ENCODE data around the gene MYO1D. TPM values are rescaled to one million over a fixed set of nuclear protein-coding genes. Genes with fewer than 3 reads are reported as not detected.

The MYO1D gene
- total RNA-seq, 1 experiment from 2014 or later = 1.3 TPM

DNA sequence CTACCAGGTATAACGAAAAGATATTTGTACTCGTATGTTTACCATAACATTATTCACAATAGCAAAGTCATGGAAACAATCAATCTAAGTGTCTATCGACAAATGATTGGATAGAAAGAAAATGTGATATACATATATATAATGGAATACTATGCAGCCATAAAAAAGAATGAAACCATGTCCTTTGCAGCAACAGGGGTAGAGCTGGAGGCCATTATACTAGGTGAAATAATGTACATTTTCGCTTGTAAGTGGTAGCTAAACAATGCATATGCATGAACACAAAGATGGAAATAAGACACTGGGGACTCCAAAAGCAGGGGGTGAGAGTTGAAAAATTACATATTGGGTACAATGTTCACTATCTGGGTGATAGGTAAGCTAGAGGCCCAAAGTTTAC lies 124.0 kb downstream of the MYO1D start:
- DNase-seq (ENCODE audit: low read depth, low spot score) (no peak), ATAC-seq (no peak)
- ChIA-PET POLR2A (no interaction called here), CTCF (interaction anchor here (0.6 kb wide), 1 partner anchor 129 kb away, joined by 5 read pairs; no protein-coding TSS in a partner anchor)
- TF ChIP-seq SIN3A (IDR thresholded peaks at IDR 0.05; ENCODE audit: borderline replicate concordance, insufficient read depth, low read depth, low read length) = no peak
- no peak for TF ChIP-seq POLR2AphosphoS5 (IDR thresholded peaks at IDR 0.05; ENCODE audit: low read depth, low read length)
- TF ChIP-seq TCF7L2 (IDR thresholded peaks at IDR 0.05; ENCODE audit: low read depth, low read length) = no peak
- TF ChIP-seq, protein P1, sequence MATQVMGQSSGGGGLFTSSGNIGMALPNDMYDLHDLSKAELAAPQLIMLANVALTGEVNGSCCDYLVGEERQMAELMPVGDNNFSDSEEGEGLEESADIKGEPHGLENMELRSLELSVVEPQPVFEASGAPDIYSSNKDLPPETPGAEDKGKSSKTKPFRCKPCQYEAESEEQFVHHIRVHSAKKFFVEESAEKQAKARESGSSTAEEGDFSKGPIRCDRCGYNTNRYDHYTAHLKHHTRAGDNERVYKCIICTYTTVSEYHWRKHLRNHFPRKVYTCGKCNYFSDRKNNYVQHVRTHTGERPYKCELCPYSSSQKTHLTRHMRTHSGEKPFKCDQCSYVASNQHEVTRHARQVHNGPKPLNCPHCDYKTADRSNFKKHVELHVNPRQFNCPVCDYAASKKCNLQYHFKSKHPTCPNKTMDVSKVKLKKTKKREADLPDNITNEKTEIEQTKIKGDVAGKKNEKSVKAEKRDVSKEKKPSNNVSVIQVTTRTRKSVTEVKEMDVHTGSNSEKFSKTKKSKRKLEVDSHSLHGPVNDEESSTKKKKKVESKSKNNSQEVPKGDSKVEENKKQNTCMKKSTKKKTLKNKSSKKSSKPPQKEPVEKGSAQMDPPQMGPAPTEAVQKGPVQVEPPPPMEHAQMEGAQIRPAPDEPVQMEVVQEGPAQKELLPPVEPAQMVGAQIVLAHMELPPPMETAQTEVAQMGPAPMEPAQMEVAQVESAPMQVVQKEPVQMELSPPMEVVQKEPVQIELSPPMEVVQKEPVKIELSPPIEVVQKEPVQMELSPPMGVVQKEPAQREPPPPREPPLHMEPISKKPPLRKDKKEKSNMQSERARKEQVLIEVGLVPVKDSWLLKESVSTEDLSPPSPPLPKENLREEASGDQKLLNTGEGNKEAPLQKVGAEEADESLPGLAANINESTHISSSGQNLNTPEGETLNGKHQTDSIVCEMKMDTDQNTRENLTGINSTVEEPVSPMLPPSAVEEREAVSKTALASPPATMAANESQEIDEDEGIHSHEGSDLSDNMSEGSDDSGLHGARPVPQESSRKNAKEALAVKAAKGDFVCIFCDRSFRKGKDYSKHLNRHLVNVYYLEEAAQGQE (IDR thresholded peaks at IDR 0.05; ENCODE audit: insufficient read depth in 1 of 2, low read depth in 2 of 2, low read length in 1 of 2) = no peak
- TF ChIP-seq, protein P2, sequence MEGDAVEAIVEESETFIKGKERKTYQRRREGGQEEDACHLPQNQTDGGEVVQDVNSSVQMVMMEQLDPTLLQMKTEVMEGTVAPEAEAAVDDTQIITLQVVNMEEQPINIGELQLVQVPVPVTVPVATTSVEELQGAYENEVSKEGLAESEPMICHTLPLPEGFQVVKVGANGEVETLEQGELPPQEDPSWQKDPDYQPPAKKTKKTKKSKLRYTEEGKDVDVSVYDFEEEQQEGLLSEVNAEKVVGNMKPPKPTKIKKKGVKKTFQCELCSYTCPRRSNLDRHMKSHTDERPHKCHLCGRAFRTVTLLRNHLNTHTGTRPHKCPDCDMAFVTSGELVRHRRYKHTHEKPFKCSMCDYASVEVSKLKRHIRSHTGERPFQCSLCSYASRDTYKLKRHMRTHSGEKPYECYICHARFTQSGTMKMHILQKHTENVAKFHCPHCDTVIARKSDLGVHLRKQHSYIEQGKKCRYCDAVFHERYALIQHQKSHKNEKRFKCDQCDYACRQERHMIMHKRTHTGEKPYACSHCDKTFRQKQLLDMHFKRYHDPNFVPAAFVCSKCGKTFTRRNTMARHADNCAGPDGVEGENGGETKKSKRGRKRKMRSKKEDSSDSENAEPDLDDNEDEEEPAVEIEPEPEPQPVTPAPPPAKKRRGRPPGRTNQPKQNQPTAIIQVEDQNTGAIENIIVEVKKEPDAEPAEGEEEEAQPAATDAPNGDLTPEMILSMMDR (IDR thresholded peaks at IDR 0.05) = no peak
- H3K27me3 ChIP-seq (ENCODE audit: control insufficient read depth, insufficient read depth, low read length) = peaks cover 4% of the 10 kb centered on the region; the same call in 1 of the 2 replicates
- BruUV-seq (replicated peaks) = no TSS peak
- in situ Hi-C loops (cut with HindIII; ENCODE audit: low pct_unique_long_range_greater_than_20kb, low sequenced_read_pairs) (no loop called here), intact Hi-C loops (cut with micrococcal nuclease; ENCODE audit: unreplicated experiment) (loop anchor here (5.0 kb wide), 1 partner anchor 271 kb away; no protein-coding TSS in a partner anchor)
- no peaks in the 10 kb centered on the region for H3K4me1 ChIP-seq (ENCODE audit: control insufficient read depth, insufficient read depth, low read length)
- no peaks in the 10 kb centered on the region for H3K36me3 ChIP-seq (ENCODE audit: control insufficient read depth, insufficient read depth, low read length)
- no peaks in the 10 kb centered on the region for H3K9me3 ChIP-seq (ENCODE audit: control insufficient read depth, insufficient read depth, low read depth, low read length)
- no peak overlapping the region for H3K4me3 ChIP-seq (ENCODE audit: low read depth in 2 of 2, low read length in 2 of 2)
- no peak overlapping the region for H3K27ac ChIP-seq (ENCODE audit: low read length)

DNA sequence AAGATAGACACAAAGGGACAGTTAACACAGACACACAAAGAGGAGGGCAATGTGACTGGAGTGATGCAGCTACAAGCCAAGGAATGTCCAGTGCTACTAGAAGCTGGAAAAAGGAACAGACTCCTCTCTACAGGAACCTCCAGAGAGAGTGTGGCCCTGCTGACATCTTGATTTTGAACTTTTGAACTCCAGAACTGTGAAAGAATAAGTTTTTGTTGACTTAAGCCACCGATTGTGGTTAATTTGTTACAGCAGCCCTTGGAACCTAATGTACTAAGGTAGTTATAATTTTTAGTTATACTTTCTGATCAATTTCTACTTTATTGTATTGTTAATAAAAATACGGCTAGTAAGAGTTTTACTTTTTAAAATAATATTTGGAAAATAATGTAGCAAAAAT lies 129.1 kb downstream of the MYO1D start:
- intact Hi-C loops (cut with micrococcal nuclease; ENCODE audit: unreplicated experiment) = no loop called here
- ChIA-PET CTCF (no interaction called here), POLR2A (no interaction called here)
- H3K36me3 ChIP-seq (ENCODE audit: control insufficient read depth, insufficient read depth, low read length) = no peaks in the 10 kb centered on the region
- ATAC-seq (no peak), DNase-seq (ENCODE audit: low read depth, low spot score) (no peak)
- H3K9me3 ChIP-seq (ENCODE audit: control insufficient read depth, insufficient read depth, low read depth, low read length) = no peaks in the 10 kb centered on the region
- no peak overlapping the region for H3K27ac ChIP-seq (ENCODE audit: low read length)
- no peak for TF ChIP-seq TCF7L2 (IDR thresholded peaks at IDR 0.05; ENCODE audit: low read depth, low read length)
- no peak for TF ChIP-seq POLR2AphosphoS5 (IDR thresholded peaks at IDR 0.05; ENCODE audit: low read depth, low read length)
- TF ChIP-seq, protein P2 (IDR thresholded peaks at IDR 0.05) = no peak
- TF ChIP-seq SIN3A (IDR thresholded peaks at IDR 0.05; ENCODE audit: borderline replicate concordance, insufficient read depth, low read depth, low read length) = no peak
- TF ChIP-seq, protein P1 (IDR thresholded peaks at IDR 0.05; ENCODE audit: insufficient read depth in 1 of 2, low read depth in 2 of 2, low read length in 1 of 2) = no peak
- H3K4me1 ChIP-seq (ENCODE audit: control insufficient read depth, insufficient read depth, low read length) = no peaks in the 10 kb centered on the region
- no TSS peak for BruUV-seq (replicated peaks)
- H3K4me3 ChIP-seq (ENCODE audit: low read depth in 2 of 2, low read length in 2 of 2) = no peak overlapping the region
- in situ Hi-C loops (cut with HindIII; ENCODE audit: low pct_unique_long_range_greater_than_20kb, low sequenced_read_pairs) = no loop called here
- peaks cover 14% of the 10 kb centered on the region; the same call in 1 of the 2 replicates for H3K27me3 ChIP-seq (ENCODE audit: control insufficient read depth, insufficient read depth, low read length)

Data from Panc1 (cell line).